A549 (cell line): ENCODE data around the gene MGAT5B. TPM values are rescaled to one million over a fixed set of nuclear protein-coding genes. Genes with fewer than 3 reads are reported as not detected.
"Not testable (repeated sequence)": the region's sequence is repeated elsewhere in the genome, so short reads cannot be mapped to it uniquely, and the experiment has no call there.

Experiments used
- ATAC-seq, 2 experiments: fragments of 200-7000 bp in 1 of 2; fragments of >200 bp in 1 of 2; cut with Nextera tagmentation in 1 of 2; cut with Tn5 transposase in 1 of 2; 3 replicates each; pipeline versions ENCODE4 v1.8.0 to v1.9.1; 2018 to 2020; ENCODE audit warnings: mild to moderate bottlenecking in 1 of 2, moderate library complexity in 1 of 2
- CTCF ChIA-PET: fragments of 300-600 bp; sonication (Branson Sonifier 250); formaldehyde crosslinking; extraction: SDS; loops from one replicate; lab custom pipeline; 2021; ENCODE audit warnings: antibody characterized with exemption, inconsistent platforms; lab: Yijun Ruan, JAX
- POLR2A ChIA-PET: fragments of 350-600 bp; formaldehyde crosslinking; extraction: SDS; loops from one replicate; lab custom pipeline; 2021; ENCODE audit warnings: antibody characterized with exemption, inconsistent platforms; lab: Yijun Ruan, JAX
- DNase-seq, 2 experiments: peaks; one replicate each; pipeline versions ENCODE4 v3.0.0 to v3.0.0-alpha.2; 2011 to 2016; ENCODE audit warnings: low read depth in 1 of 2, low spot score in 1 of 2
- FAIRE-seq: peaks from 2 replicates; lab custom pipeline; 2011; peaks lifted over from hg19 to GRCh38; lab: Jason Lieb, UNC
- H3K27ac ChIP-seq, 2 experiments: fragments of >200 bp; sonication (Bioruptor Twin); formaldehyde crosslinking; 3 replicates each; pipeline ENCODE4 v1.5.1; 2016 to 2017
- H3K4me1 ChIP-seq: fragments of >200 bp; sonication (Bioruptor Twin); formaldehyde crosslinking; 3 replicates; pipeline ENCODE4 v1.6.1; 2016
- H3K4me2 ChIP-seq: fragments of >200 bp; sonication (Bioruptor Twin); formaldehyde crosslinking; 3 replicates; pipeline ENCODE4 v1.6.1; 2016
- H3K4me3 ChIP-seq: fragments of >200 bp; sonication (Bioruptor Twin); formaldehyde crosslinking; 3 replicates; pipeline ENCODE4 v1.5.1; 2016
- H3K9me3 ChIP-seq: fragments of >200 bp; sonication (Bioruptor Twin); formaldehyde crosslinking; 3 replicates; pipeline ENCODE4 v1.6.1; 2016
- ATOH8 ChIP-seq: fragments of 250-450 bp; sonication (Bioruptor Pico); IDR thresholded peaks from 2 replicates; pipeline ENCODE4 v1.5.0; 2020; ENCODE audit warnings: low read depth, mild to moderate bottlenecking, moderate library complexity
- CBX8 ChIP-seq: fragments of 200-600 bp; sonication (generic); IDR thresholded peaks from 2 replicates; pipeline ENCODE4 v1.6.1; 2016
- CHD2 ChIP-seq: fragments of 150-350 bp; IDR thresholded peaks from 2 replicates; pipeline ENCODE4 v1.6.1; 2014; ENCODE audit warnings: low read length; ENCODE audit not compliant: partially characterized antibody
- EHMT2 ChIP-seq: fragments of 200-600 bp; sonication (generic); IDR thresholded peaks from 2 replicates; pipeline ENCODE4 v1.6.1; 2016; ENCODE audit warnings: antibody characterized with exemption, low read depth, mild to moderate bottlenecking, moderate library complexity
- HES2 ChIP-seq: fragments of >200 bp; sonication (Bioruptor Twin); formaldehyde crosslinking; IDR thresholded peaks from 2 replicates; pipeline ENCODE4 v1.6.1; 2016
- HEYL ChIP-seq: fragments of 250-450 bp; sonication (Bioruptor Pico); IDR thresholded peaks from 2 replicates; pipeline ENCODE4 v1.8.0; 2021; ENCODE audit warnings: mild to moderate bottlenecking, moderate library complexity
- JUN ChIP-seq, 2 experiments: fragments of >200 bp; sonication (Bioruptor Twin); formaldehyde crosslinking; IDR thresholded peaks; 2 replicates in 1 of 2; 3 replicates in 1 of 2; pipeline ENCODE4 v1.6.1; 2016 to 2017
- KDM5A ChIP-seq: fragments of 200-600 bp; sonication (generic); IDR thresholded peaks from 2 replicates; pipeline ENCODE4 v1.6.1; 2016; ENCODE audit warnings: antibody characterized with exemption, mild to moderate bottlenecking
- MYC ChIP-seq: IDR thresholded peaks from 2 replicates; pipeline ENCODE4 v1.6.1; 2012; ENCODE audit warnings: mild to moderate bottlenecking, inconsistent platforms, low read length, improper control_type of control experiment, borderline replicate concordance
- NPAS2 ChIP-seq: fragments of 250-450 bp; sonication (Bioruptor Pico); IDR thresholded peaks from 2 replicates; pipeline ENCODE4 v1.8.0; 2022; ENCODE audit warnings: mild to moderate bottlenecking, moderate library complexity, borderline replicate concordance
- NR3C1 ChIP-seq: fragments of >200 bp; sonication (Bioruptor Twin); formaldehyde crosslinking; IDR thresholded peaks from 3 replicates; pipeline ENCODE4 v1.6.1; 2017
- PBX3 ChIP-seq: IDR thresholded peaks from 2 replicates; pipeline ENCODE4 v1.6.1; 2012
- POLR2A ChIP-seq: IDR thresholded peaks from 2 replicates; pipeline ENCODE4 v1.6.1; 2012; ENCODE audit warnings: mild to moderate bottlenecking, low read length
- RCOR1 ChIP-seq: fragments of 150-350 bp; IDR thresholded peaks from 2 replicates; pipeline ENCODE4 v1.6.1; 2014; ENCODE audit warnings: antibody characterized with exemption, low read length, low read depth
- REST ChIP-seq: fragments of 200-600 bp; sonication (generic); IDR thresholded peaks from 2 replicates; pipeline ENCODE4 v1.6.1; 2016; ENCODE audit warnings: antibody characterized with exemption, mild to moderate bottlenecking, moderate library complexity
- SMC3 ChIP-seq: fragments of >200 bp; sonication (Bioruptor Twin); formaldehyde crosslinking; IDR thresholded peaks from 3 replicates; pipeline ENCODE4 v1.6.1; 2018; ENCODE audit warnings: inconsistent platforms
- TFCP2L1 ChIP-seq: fragments of 250-450 bp; sonication (Bioruptor Pico); IDR thresholded peaks from 2 replicates; pipeline ENCODE4 v1.5.0; 2021; ENCODE audit warnings: mild to moderate bottlenecking
- ZFP36 ChIP-seq: fragments of 450-650 bp; IDR thresholded peaks from 2 replicates; pipeline ENCODE4 v1.6.1; 2014; ENCODE audit warnings: borderline replicate concordance; ENCODE audit not compliant: partially characterized antibody
- WGBS: methylation state at CpG from one replicate; pipeline ENCODE4 v1.1.6; 2017; ENCODE audit errors: missing lambda C conversion rate; 5-methylcytosine and 5-hydroxymethylcytosine counted together
- polyA plus RNA-seq, 4 experiments: library from polyadenylated mRNA; depleted of rRNA in 3 of 4; stranded (reverse); fragments of >200 nt; fragmentation: RNase III in 1 of 4; extraction: RNeasy Plus Mini Kit Qiagen cat#74134 plus additional on column Dnase treatment in 1 of 4; gene quantifications; 2 replicates in 3 of 4; 3 replicates in 1 of 4; pipeline ENCODE4 v1.2.3, GENCODE V29; 2011 to 2017

Gene MGAT5B
- polyA plus RNA-seq, 2 of the 4 experiments (the other 2 are of a cell fraction), result 7.6 to 22.8 TPM

- no peak for TF ChIP-seq ZFP36
- TF ChIP-seq TFCP2L1 (CRISPR knock-in tag), result no peak
- no peak for TF ChIP-seq PBX3
- no peak for TF ChIP-seq NPAS2
- TF ChIP-seq MYC, result no peak
- no peak for TF ChIP-seq ATOH8 (CRISPR knock-in tag)
- TF ChIP-seq EHMT2, result no peak
- TF ChIP-seq NR3C1, result no peak
- TF ChIP-seq SMC3, result no peak
- no peak for TF ChIP-seq JUN (IDR thresholded peaks at IDR 0.05)
- TF ChIP-seq CHD2, result no peak
- TF ChIP-seq HEYL (CRISPR knock-in tag), result no peak
- no peak for TF ChIP-seq POLR2A
- no peak for TF ChIP-seq KDM5A
- TF ChIP-seq REST, result no peak
- no peak for TF ChIP-seq CBX8
- Histone ChIP-seq H3K27ac (no peak overlapping the region), H3K4me2 (no peak overlapping the region), H3K4me3 (no peak overlapping the region), H3K9me3 (no peaks in the 10 kb centered on the region), H3K4me1 (peaks cover 17% of the 10 kb centered on the region; the same call in 2 of the 3 replicates)
- ChIA-PET POLR2A (no interaction called here), CTCF (interaction anchor here (0.6 to 1.6 kb wide), 4 partner anchors 21 to 465 kb away, joined by 3 to 7 read pairs (median 4); partner anchors contain the start of gene MGAT5B)
- DNase-seq, result no peak
- no peak for ATAC-seq
- peak; percentile 23 for FAIRE-seq
- WGBS, result 49% methylated on average over 2 of the region's 2 CpGs
Observed at GRCh38 chr17:76847031-76847430, 21.2 kb upstream of the MGAT5B start.

GRCh38 chr17:76848670-76849069, 19.5 kb upstream of the MGAT5B start:
- 75% methylated on average over 8 of the region's 8 CpGs for WGBS
- H3K9me3 ChIP-seq, result no peaks in the 10 kb centered on the region
- DNase-seq (no peak), FAIRE-seq (no peak), ATAC-seq (no peak)
- CTCF ChIA-PET, result interaction anchor here (0.8 to 4.1 kb wide), 6 partner anchors 19 to 394 kb away, joined by 3 to 20 read pairs (median 3); partner anchors contain the start of gene MGAT5B
- no peak overlapping the region for H3K4me3 ChIP-seq
- TF ChIP-seq RCOR1 (no peak), HES2 (no peak)
- H3K27ac ChIP-seq, result no peak overlapping the region
- peaks cover 18% of the 10 kb centered on the region; the same call in 2 of the 3 replicates for H3K4me1 ChIP-seq
- POLR2A ChIA-PET, result no interaction called here
- no peak overlapping the region for H3K4me2 ChIP-seq

GRCh38 chr17:76849160-76849559, 19.0 kb upstream of the MGAT5B start:
- peaks cover 20% of the 10 kb centered on the region; the same call in 2 of the 3 replicates for H3K4me1 ChIP-seq
- FAIRE-seq, H3K4me3 ChIP-seq, POLR2A ChIA-PET, DNase-seq, H3K9me3 ChIP-seq, H3K27ac ChIP-seq, ATAC-seq, H3K4me2 ChIP-seq: not testable (repeated sequence)
- CTCF ChIA-PET, result interaction anchor here (0.6 to 4.1 kb wide), 5 partner anchors 19 to 207 kb away, joined by 3 to 20 read pairs (median 3); partner anchors contain the start of gene MGAT5B
- 76% methylated on average over 11 of the region's 11 CpGs for WGBS
